H9 (cell line): Measurements from ENCODE around the gene TLN1. TPM values are rescaled to one million over a fixed set of nuclear protein-coding genes. Genes with fewer than 3 reads are reported as not detected.

Source experiments
- DNase-seq: peaks from one replicate; pipeline ENCODE4 v3.0.0-alpha.2; 2017
- H2AFZ ChIP-seq: one replicate; pipeline ENCODE4 v1.6.1; 2013; ENCODE audit warnings: mild to moderate bottlenecking, low read length, control low read depth, moderate library complexity
- H2AK5ac ChIP-seq: 2 replicates; pipeline ENCODE4 v1.6.1; 2013; ENCODE audit warnings: low read length, control low read depth, mixed read lengths; ENCODE audit not compliant: insufficient read length
- H2BK120ac ChIP-seq: one replicate; pipeline ENCODE4 v1.6.1; 2013; ENCODE audit warnings: low read depth, mild to moderate bottlenecking, low read length, control low read depth, inconsistent platforms; ENCODE audit not compliant: poor library complexity, severe bottlenecking
- H2BK12ac ChIP-seq: 2 replicates; pipeline ENCODE4 v1.6.1; 2013; ENCODE audit warnings: low read length, control low read depth, mixed read lengths, low read depth; ENCODE audit not compliant: insufficient read length
- H2BK15ac ChIP-seq: 2 replicates; pipeline ENCODE4 v1.6.1; 2013; ENCODE audit warnings: low read depth, low read length, control low read depth
- H2BK20ac ChIP-seq: one replicate; pipeline ENCODE4 v1.6.1; 2013; ENCODE audit warnings: low read depth, mild to moderate bottlenecking, low read length, control low read depth, inconsistent platforms; ENCODE audit not compliant: poor library complexity, severe bottlenecking
- H2BK5ac ChIP-seq: 2 replicates; pipeline ENCODE4 v1.6.1; 2013; ENCODE audit warnings: low read length, control low read depth, mixed read lengths; ENCODE audit not compliant: insufficient read length
- H3K14ac ChIP-seq: 2 replicates; pipeline ENCODE4 v1.6.1; 2013; ENCODE audit warnings: low read length, control low read depth; ENCODE audit not compliant: insufficient read depth
- H3K18ac ChIP-seq: 2 replicates; pipeline ENCODE4 v1.6.1; 2013; ENCODE audit warnings: low read depth, mild to moderate bottlenecking, mixed read lengths, low read length, control low read depth; ENCODE audit not compliant: insufficient read length
- H3K23ac ChIP-seq: 2 replicates; pipeline ENCODE4 v1.6.1; 2013; ENCODE audit warnings: low read length, control low read depth, mixed read lengths, low read depth; ENCODE audit not compliant: insufficient read length
- H3K23me2 ChIP-seq: 2 replicates; pipeline ENCODE4 v1.6.1; 2013; ENCODE audit warnings: low read depth, mild to moderate bottlenecking, mixed read lengths, low read length, control low read depth; ENCODE audit not compliant: insufficient read length, poor library complexity, severe bottlenecking
- H3K27ac ChIP-seq: 2 replicates; pipeline ENCODE4 v1.5.1; 2013; ENCODE audit warnings: low read length, control low read depth, mixed read lengths, low read depth; ENCODE audit not compliant: insufficient read length
- H3K27me3 ChIP-seq: 2 replicates; pipeline ENCODE4 v1.6.1; 2013; ENCODE audit warnings: low read length, control low read depth, inconsistent platforms; ENCODE audit not compliant: insufficient read depth
- H3K4ac ChIP-seq: 2 replicates; pipeline ENCODE4 v1.6.1; 2013; ENCODE audit warnings: low read depth, mild to moderate bottlenecking, control low read depth, inconsistent platforms, low read length, moderate library complexity
- H3K4me1 ChIP-seq: 2 replicates; pipeline ENCODE4 v1.6.1; 2013; ENCODE audit warnings: low read length, control low read depth, inconsistent platforms; ENCODE audit not compliant: insufficient read depth
- H3K4me2 ChIP-seq: 2 replicates; pipeline ENCODE4 v1.6.1; 2013; ENCODE audit warnings: low read length, control low read depth, mixed read lengths; ENCODE audit not compliant: insufficient read length, insufficient read depth
- H3K56ac ChIP-seq: 2 replicates; pipeline ENCODE4 v1.6.1; 2013; ENCODE audit warnings: low read depth, mild to moderate bottlenecking, mixed read lengths, low read length, control low read depth; ENCODE audit not compliant: insufficient read length
- H3K79me1 ChIP-seq: 2 replicates; pipeline ENCODE4 v1.6.1; 2013; ENCODE audit warnings: low read depth, mild to moderate bottlenecking, moderate library complexity, low read length, control low read depth, inconsistent platforms; ENCODE audit not compliant: insufficient read depth, poor library complexity, severe bottlenecking
- H3K79me2 ChIP-seq: 2 replicates; pipeline ENCODE4 v1.6.1; 2013; ENCODE audit warnings: low read length, control low read depth, inconsistent platforms; ENCODE audit not compliant: insufficient read depth
- H3K9ac ChIP-seq: 2 replicates; pipeline ENCODE4 v1.6.1; 2013; ENCODE audit warnings: low read length, control low read depth, mixed read lengths; ENCODE audit not compliant: insufficient read length; ENCODE audit errors: extremely low read depth
- H3K9me3 ChIP-seq: one replicate; pipeline ENCODE4 v1.6.1; 2013; ENCODE audit warnings: low read depth, low read length, inconsistent platforms; ENCODE audit not compliant: control insufficient read depth
- H3T11ph ChIP-seq: one replicate; pipeline ENCODE4 v1.6.1; 2013; ENCODE audit warnings: mild to moderate bottlenecking, low read length, control low read depth, inconsistent platforms
- H4K20me1 ChIP-seq: one replicate; pipeline ENCODE4 v1.6.1; 2013; ENCODE audit not compliant: control insufficient read depth, insufficient read length, insufficient read depth
- H4K5ac ChIP-seq: 2 replicates; pipeline ENCODE4 v1.6.1; 2013; ENCODE audit warnings: low read depth, mild to moderate bottlenecking, mixed read lengths, low read length, control low read depth; ENCODE audit not compliant: insufficient read length
- H4K8ac ChIP-seq: replicated peaks from 2 replicates; pipeline ENCODE4 v1.6.1; 2013; ENCODE audit warnings: low read length, control low read depth, mixed read lengths, low read depth; ENCODE audit not compliant: insufficient read length
- H4K91ac ChIP-seq: 2 replicates; pipeline ENCODE4 v1.6.1; 2013; ENCODE audit warnings: low read depth, mild to moderate bottlenecking, moderate library complexity, mixed read lengths, low read length, control low read depth; ENCODE audit not compliant: insufficient read length
- H3K27ac Mint-ChIP-seq, 3 experiments: 2 replicates in 2 of 3; 3 replicates in 1 of 3; pipeline ENCODE4 v1.8.0; 2020 to 2021; ENCODE audit warnings: mixed read lengths in 3 of 3, mild to moderate bottlenecking in 1 of 3, moderate library complexity in 1 of 3
- H3K27me3 Mint-ChIP-seq: 2 replicates; pipeline ENCODE4 v1.8.0; 2021; ENCODE audit warnings: low read depth, mild to moderate bottlenecking, moderate library complexity, mixed read lengths
- H3K36me3 Mint-ChIP-seq, 3 experiments: 2 replicates in 2 of 3; 3 replicates in 1 of 3; pipeline ENCODE4 v1.8.0; 2020 to 2021; ENCODE audit warnings: low read depth in 3 of 3, mixed read lengths in 3 of 3; ENCODE audit not compliant: insufficient read depth in 1 of 3
- H3K4me1 Mint-ChIP-seq, 2 experiments: 2 replicates each; pipeline ENCODE4 v1.8.0; 2020; ENCODE audit warnings: mixed read lengths in 2 of 2
- H3K4me3 Mint-ChIP-seq, 2 experiments: 2 replicates in 1 of 2; 3 replicates in 1 of 2; pipeline ENCODE4 v1.8.0; 2020 to 2021; ENCODE audit warnings: mild to moderate bottlenecking in 2 of 2, mixed read lengths in 2 of 2, moderate library complexity in 1 of 2
- H3K9me3 Mint-ChIP-seq, 2 experiments: 2 replicates in 1 of 2; 3 replicates in 1 of 2; pipeline ENCODE4 v1.8.0; 2020; ENCODE audit warnings: mild to moderate bottlenecking in 2 of 2, mixed read lengths in 2 of 2, moderate library complexity in 1 of 2
- CTCF ChIP-seq: fragments of 200-600 bp; sonication (generic); conservative IDR thresholded peaks from 3 replicates; pipeline ENCODE4 v1.8.0; 2021; ENCODE audit warnings: antibody characterized with exemption, mild to moderate bottlenecking
- WGBS: extraction: QIAGEN DNeasy Blood & Tissue Kit; methylation state at CpG from one replicate; pipeline ENCODE4 v1.1.7; 2013; ENCODE audit warnings: missing lambda C conversion rate, low lambda C conversion rate, mixed read lengths; ENCODE audit not compliant: insufficient read length; ENCODE audit errors: extremely low coverage; 5-methylcytosine and 5-hydroxymethylcytosine counted together
- total RNA-seq: library from RNA; stranded (reverse); gene quantifications from 2 replicates; pipeline ENCODE4 v1.2.1, GENCODE V29; 2021

Gene TLN1
- total RNA-seq, 1 experiment from 2014 or later = 102 TPM

GRCh38 chr9:35669331-35670145 lies 62.5 kb downstream of the TLN1 start:
- no peak overlapping the region for H3K27ac Mint-ChIP-seq
- no peak overlapping the region for H2BK120ac ChIP-seq

More at GRCh38 chr9:35669331-35670145, 62.5 kb downstream of the TLN1 start:
- no peak for DNase-seq
- no peaks in the 10 kb centered on the region for H3K9me3 Mint-ChIP-seq
- no peak overlapping the region for H4K8ac ChIP-seq
- peaks cover 21% of the 10 kb centered on the region for H3K27me3 Mint-ChIP-seq
- peaks cover 11% of the 10 kb centered on the region in 2 experiments for H3K4me1 Mint-ChIP-seq
- WGBS = no CpG with 5 or more reads among the region's 6 CpGs
- H3K18ac ChIP-seq = no peak overlapping the region
- TF ChIP-seq CTCF = no peak
- no peak overlapping the region for H3K9ac ChIP-seq
- H3K23ac ChIP-seq = no peak overlapping the region
- H3K79me2 ChIP-seq = no peaks in the 10 kb centered on the region
- no peak overlapping the region for H4K5ac ChIP-seq
- H3K14ac ChIP-seq = no peak overlapping the region
- no peaks in the 10 kb centered on the region for H3K9me3 ChIP-seq
- no peak overlapping the region for H2BK5ac ChIP-seq
- H3K36me3 Mint-ChIP-seq = no peaks in the 10 kb centered on the region; a peak in 1 of 7 replicates
- peaks cover 1% of the 10 kb centered on the region for H3K23me2 ChIP-seq
- no peak overlapping the region for H3K4me3 Mint-ChIP-seq
- H2BK20ac ChIP-seq = no peak overlapping the region
- H3K79me1 ChIP-seq = no peaks in the 10 kb centered on the region
- peaks cover 3% of the 10 kb centered on the region; the same call in 1 of the 2 replicates for H3K27me3 ChIP-seq
- no peak overlapping the region for H2BK15ac ChIP-seq
- H4K20me1 ChIP-seq = no peaks in the 10 kb centered on the region
- no peak overlapping the region for H3K4ac ChIP-seq
- no peak overlapping the region for H2BK12ac ChIP-seq
- no peak overlapping the region for H3K4me2 ChIP-seq
- H3T11ph ChIP-seq = no peak overlapping the region
- H2AK5ac ChIP-seq = no peak overlapping the region
- no peak overlapping the region for H4K91ac ChIP-seq
- H3K27ac ChIP-seq = no peak overlapping the region
- H3K4me1 ChIP-seq = no peaks in the 10 kb centered on the region
- no peak overlapping the region for H2AFZ ChIP-seq
- no peak overlapping the region for H3K56ac ChIP-seq
